ENCODE measurements around the gene KCNJ10. TPM values are rescaled to one million over a fixed set of nuclear protein-coding genes. Genes with fewer than 3 reads are reported as not detected.

The KCNJ10 gene
- polyA plus RNA-seq, 1 donor (not counting 4 experiments of a cell fraction or from before 2014, with no cell fraction given), result not detected

DNA sequence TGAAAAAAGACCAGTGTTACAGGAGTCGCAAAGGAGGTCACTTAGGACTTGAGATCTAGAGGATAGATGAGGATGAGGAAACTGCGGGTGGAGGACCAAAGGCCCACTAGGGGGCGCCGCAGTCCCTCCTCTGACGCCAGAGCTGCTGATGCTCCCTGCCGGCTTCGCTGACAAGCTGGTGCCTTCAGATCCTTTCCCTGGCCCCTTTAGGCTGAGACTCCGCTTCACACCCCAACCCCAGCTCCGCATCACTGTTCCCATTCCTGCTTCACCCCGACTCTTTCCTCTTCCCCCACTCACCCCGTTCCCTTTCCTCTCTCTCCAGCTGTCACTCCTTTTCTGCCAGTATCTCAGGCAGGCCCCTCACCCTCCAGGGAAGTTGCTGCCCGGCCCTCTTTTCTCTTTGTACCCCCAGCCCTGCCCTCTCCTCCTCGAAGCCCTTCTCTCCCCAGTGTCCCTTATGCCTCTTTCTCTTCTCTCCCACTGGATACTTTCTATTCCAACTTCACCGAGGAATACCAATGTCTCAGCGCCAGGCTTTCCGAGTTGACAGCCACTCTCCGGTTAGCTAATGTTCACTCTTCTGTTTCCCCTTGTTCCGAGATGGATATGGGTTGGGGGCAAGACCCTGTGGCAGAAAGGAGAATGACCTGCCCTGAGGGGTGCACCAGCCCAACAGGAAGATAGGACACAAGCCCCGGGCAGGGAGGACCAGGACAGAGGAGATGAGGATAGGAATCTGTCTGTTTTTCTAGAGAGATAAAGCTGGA lies 15.9 kb upstream of the KCNJ10 start:
- Histone ChIP-seq H3K79me2 (ENCODE audit: control insufficient read depth, insufficient read depth, low read length) (no peaks in the 10 kb centered on the region), H3K27me3 (ENCODE audit: control insufficient read depth, extremely low read depth, insufficient read depth, low read length) (peaks cover 30% of the 10 kb centered on the region), H3K9me3 (ENCODE audit: control insufficient read depth, low read depth, low read length) (no peaks in the 10 kb centered on the region), H3K27ac (ENCODE audit: control insufficient read depth, insufficient read depth, low read length) (no peak overlapping the region), H3K4me1 (ENCODE audit: control insufficient read depth, extremely low read depth, insufficient read depth, low read length) (peaks cover 5% of the 10 kb centered on the region), H3K36me3 (ENCODE audit: control insufficient read depth in 2 of 2, extremely low read depth in 1 of 2, insufficient read depth in 2 of 2, low read length in 2 of 2) (peaks cover 1 to 4% of the 10 kb centered on the region in 2 experiments), H3K9ac (ENCODE audit: control insufficient read depth, extremely low read depth, insufficient read depth, low read length) (no peak overlapping the region), H3K4me2 (ENCODE audit: control insufficient read depth, extremely low read depth, insufficient read depth, low read depth, low read length) (no peak overlapping the region), H3K9me1 (ENCODE audit: control insufficient read depth, extremely low read depth, insufficient read depth, low read length) (no peaks in the 10 kb centered on the region), H3K4me3 (ENCODE audit: control insufficient read depth in 2 of 3, extremely low read depth in 1 of 3, insufficient read depth in 2 of 3, low read depth in 1 of 3, low read length in 3 of 3) (no peak overlapping the region), H2AFZ (ENCODE audit: control insufficient read depth, low read length) (no peak overlapping the region), H4K20me1 (ENCODE audit: control insufficient read depth, extremely low read depth, insufficient read depth, low read length) (no peaks in the 10 kb centered on the region)
- FAIRE-seq, result peak; percentile 78
- no peak for TF ChIP-seq EZH2 (IDR thresholded peaks at IDR 0.05; ENCODE audit: low read length)
- TF ChIP-seq, protein P1, sequence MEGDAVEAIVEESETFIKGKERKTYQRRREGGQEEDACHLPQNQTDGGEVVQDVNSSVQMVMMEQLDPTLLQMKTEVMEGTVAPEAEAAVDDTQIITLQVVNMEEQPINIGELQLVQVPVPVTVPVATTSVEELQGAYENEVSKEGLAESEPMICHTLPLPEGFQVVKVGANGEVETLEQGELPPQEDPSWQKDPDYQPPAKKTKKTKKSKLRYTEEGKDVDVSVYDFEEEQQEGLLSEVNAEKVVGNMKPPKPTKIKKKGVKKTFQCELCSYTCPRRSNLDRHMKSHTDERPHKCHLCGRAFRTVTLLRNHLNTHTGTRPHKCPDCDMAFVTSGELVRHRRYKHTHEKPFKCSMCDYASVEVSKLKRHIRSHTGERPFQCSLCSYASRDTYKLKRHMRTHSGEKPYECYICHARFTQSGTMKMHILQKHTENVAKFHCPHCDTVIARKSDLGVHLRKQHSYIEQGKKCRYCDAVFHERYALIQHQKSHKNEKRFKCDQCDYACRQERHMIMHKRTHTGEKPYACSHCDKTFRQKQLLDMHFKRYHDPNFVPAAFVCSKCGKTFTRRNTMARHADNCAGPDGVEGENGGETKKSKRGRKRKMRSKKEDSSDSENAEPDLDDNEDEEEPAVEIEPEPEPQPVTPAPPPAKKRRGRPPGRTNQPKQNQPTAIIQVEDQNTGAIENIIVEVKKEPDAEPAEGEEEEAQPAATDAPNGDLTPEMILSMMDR (optimal IDR thresholded peaks at IDR 0.05 in 1 of 3, IDR thresholded peaks at IDR 0.05 in 1 of 3, conservative IDR thresholded peaks at IDR 0.05 in 1 of 3; ENCODE audit: extremely low read depth in 1 of 3, insufficient read depth in 2 of 3, low read length in 3 of 3), result peak; percentile 88 to 98 (median 95)
- dilution Hi-C loops (cut with MboI; ENCODE audit: extremely low pct_ligation_motif_present, low sequenced_read_pairs), result no loop called here
- no peak for DNase-seq (ENCODE audit: low read depth, low spot score)

DNA sequence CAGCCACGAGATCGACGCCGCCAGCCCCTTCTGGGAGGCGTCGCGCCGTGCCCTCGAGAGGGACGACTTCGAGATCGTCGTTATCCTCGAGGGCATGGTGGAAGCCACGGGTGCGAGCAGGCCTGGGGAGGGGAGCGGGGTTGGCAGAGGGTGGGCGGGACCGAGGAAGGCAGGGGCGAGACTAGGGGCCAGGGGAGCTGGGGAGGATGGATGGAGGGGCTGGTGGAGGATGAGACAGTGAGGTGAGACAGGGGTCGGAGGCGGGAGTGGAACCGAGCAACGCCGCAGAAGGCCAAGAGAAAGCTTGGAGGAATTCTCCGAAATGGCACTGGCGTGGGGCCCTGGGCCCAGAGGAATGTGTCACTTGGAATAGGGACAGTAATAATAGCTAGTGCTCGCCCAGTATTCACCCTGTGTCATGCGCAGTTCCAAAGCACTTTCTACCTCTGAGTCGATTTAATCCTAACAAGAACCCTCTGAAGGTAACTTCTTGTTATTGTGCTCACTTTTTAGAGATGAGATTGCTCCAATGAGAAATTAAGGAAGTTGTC lies 14.9 kb upstream of the KCNJ10 start:
- Histone ChIP-seq H3K9ac (ENCODE audit: control insufficient read depth, extremely low read depth, insufficient read depth, low read length) (no peak overlapping the region), H3K27ac (ENCODE audit: control insufficient read depth, insufficient read depth, low read length) (no peak overlapping the region), H3K36me3 (ENCODE audit: control insufficient read depth in 2 of 2, extremely low read depth in 1 of 2, insufficient read depth in 2 of 2, low read length in 2 of 2) (peaks cover 0 to 1% of the 10 kb centered on the region in 2 experiments), H3K9me1 (ENCODE audit: control insufficient read depth, extremely low read depth, insufficient read depth, low read length) (no peaks in the 10 kb centered on the region), H3K9me3 (ENCODE audit: control insufficient read depth, low read depth, low read length) (no peaks in the 10 kb centered on the region), H3K27me3 (ENCODE audit: control insufficient read depth, extremely low read depth, insufficient read depth, low read length) (peaks cover 37% of the 10 kb centered on the region), H4K20me1 (ENCODE audit: control insufficient read depth, extremely low read depth, insufficient read depth, low read length) (no peaks in the 10 kb centered on the region), H3K4me3 (ENCODE audit: control insufficient read depth in 2 of 3, extremely low read depth in 1 of 3, insufficient read depth in 2 of 3, low read depth in 1 of 3, low read length in 3 of 3) (no peak overlapping the region), H3K79me2 (ENCODE audit: control insufficient read depth, insufficient read depth, low read length) (no peaks in the 10 kb centered on the region), H2AFZ (ENCODE audit: control insufficient read depth, low read length) (no peak overlapping the region), H3K4me1 (ENCODE audit: control insufficient read depth, extremely low read depth, insufficient read depth, low read length) (peaks cover 5% of the 10 kb centered on the region), H3K4me2 (ENCODE audit: control insufficient read depth, extremely low read depth, insufficient read depth, low read depth, low read length) (no peak overlapping the region)
- no peak for DNase-seq (ENCODE audit: low read depth, low spot score)
- dilution Hi-C loops (cut with MboI; ENCODE audit: extremely low pct_ligation_motif_present, low sequenced_read_pairs), result no loop called here
- FAIRE-seq, result no peak
- TF ChIP-seq, protein P1 (optimal IDR thresholded peaks at IDR 0.05 in 1 of 3, IDR thresholded peaks at IDR 0.05 in 1 of 3, conservative IDR thresholded peaks at IDR 0.05 in 1 of 3; ENCODE audit: extremely low read depth in 1 of 3, insufficient read depth in 2 of 3, low read length in 3 of 3), result no peak
- TF ChIP-seq EZH2 (IDR thresholded peaks at IDR 0.05; ENCODE audit: low read length), result no peak

Data from keratinocyte (primary cell).